Loucy (cell line): ENCODE measurements around the gene HS3ST5.

ENCODE experiments used
- H2AFZ ChIP-seq: fragments of 200-600 bp; sonication (generic); 2 replicates; pipeline ENCODE4 v1.6.0; 2016; ENCODE audit warnings: antibody characterized with exemption, mild to moderate bottlenecking, low read length, moderate library complexity
- H3F3A ChIP-seq: fragments of 200-600 bp; 2 replicates; pipeline ENCODE4 v1.6.0; 2016; ENCODE audit warnings: antibody characterized with exemption, low read depth, mild to moderate bottlenecking
- H3K27me3 ChIP-seq: fragments of 200-600 bp; sonication (generic); 2 replicates; pipeline ENCODE4 v1.6.1; 2014; ENCODE audit warnings: low read length, mild to moderate bottlenecking; ENCODE audit not compliant: insufficient read depth, poor library complexity, severe bottlenecking
- H3K36me3 ChIP-seq: fragments of 200-600 bp; sonication (generic); 2 replicates; pipeline ENCODE4 v1.6.1; 2016; ENCODE audit warnings: low read length; ENCODE audit not compliant: insufficient read depth
- H3K4me1 ChIP-seq: fragments of 200-600 bp; sonication (generic); 2 replicates; pipeline ENCODE4 v1.5.1; 2014; ENCODE audit warnings: low read length, mild to moderate bottlenecking; ENCODE audit not compliant: insufficient read depth, poor library complexity, severe bottlenecking
- H3K4me2 ChIP-seq: fragments of 200-600 bp; sonication (generic); 2 replicates; pipeline ENCODE4 v1.6.0; 2014; ENCODE audit warnings: antibody characterized with exemption, low read length, low read depth, mild to moderate bottlenecking; ENCODE audit not compliant: poor library complexity, severe bottlenecking
- H3K4me3 ChIP-seq: fragments of 200-600 bp; sonication (generic); 2 replicates; pipeline ENCODE4 v1.5.1; 2014; ENCODE audit warnings: low read length, mild to moderate bottlenecking, mixed read lengths; ENCODE audit not compliant: poor library complexity, severe bottlenecking
- H3K79me2 ChIP-seq: fragments of 200-600 bp; sonication (generic); 2 replicates; pipeline ENCODE4 v1.6.1; 2014; ENCODE audit warnings: low read length; ENCODE audit not compliant: insufficient read depth
- H3K9ac ChIP-seq: fragments of 200-600 bp; sonication (generic); 2 replicates; pipeline ENCODE4 v1.6.0; 2014; ENCODE audit warnings: mild to moderate bottlenecking, low read depth, low read length, moderate library complexity; ENCODE audit not compliant: poor library complexity, severe bottlenecking
- H3K9me2 ChIP-seq: fragments of 200-600 bp; sonication (generic); replicated peaks from 2 replicates; pipeline ENCODE4 v1.6.1; 2016; ENCODE audit warnings: low read depth, low read length, mixed read lengths
- H3K9me3 ChIP-seq: fragments of 200-600 bp; sonication (generic); 2 replicates; pipeline ENCODE4 v1.6.1; 2014; ENCODE audit warnings: mild to moderate bottlenecking, antibody characterized with exemption, low read length, low read depth; ENCODE audit not compliant: insufficient read depth
- H4K20me1 ChIP-seq: fragments of 200-600 bp; sonication (generic); 2 replicates; pipeline ENCODE4 v1.6.0; 2014; ENCODE audit warnings: antibody characterized with exemption, low read length, mild to moderate bottlenecking; ENCODE audit not compliant: insufficient read depth, poor library complexity, severe bottlenecking
- CTCF ChIP-seq: fragments of 200-600 bp; sonication (generic); conservative IDR thresholded peaks from 2 replicates; pipeline ENCODE4 v1.5.1; 2014; ENCODE audit warnings: mild to moderate bottlenecking, antibody characterized with exemption, low read length
- EZH2phosphoT487 ChIP-seq: fragments of 200-600 bp; IDR thresholded peaks from 2 replicates; pipeline ENCODE4 v1.6.1; 2018; ENCODE audit warnings: antibody characterized with exemption, mild to moderate bottlenecking, moderate library complexity, borderline replicate concordance

Gene HS3ST5

GRCh38 chr6:114334237-114334636, 8.6 kb downstream of the HS3ST5 start:
- no peaks in the 10 kb centered on the region for H4K20me1 ChIP-seq
- no peak overlapping the region for H3K9ac ChIP-seq
- H3F3A ChIP-seq, result no peaks in the 10 kb centered on the region
- H3K4me2 ChIP-seq, result no peak overlapping the region
- H2AFZ ChIP-seq, result no peak overlapping the region
- no peaks in the 10 kb centered on the region for H3K36me3 ChIP-seq
- H3K4me3 ChIP-seq, result no peak overlapping the region
- H3K27me3 ChIP-seq, result no peaks in the 10 kb centered on the region
- no peaks in the 10 kb centered on the region for H3K9me3 ChIP-seq
- no peaks in the 10 kb centered on the region for H3K9me2 ChIP-seq
- no peaks in the 10 kb centered on the region for H3K4me1 ChIP-seq
- H3K79me2 ChIP-seq, result no peaks in the 10 kb centered on the region
- TF ChIP-seq EZH2phosphoT487 (no peak), CTCF (no peak)

- no peaks in the 10 kb centered on the region for H3K9me3 ChIP-seq
- H3K79me2 ChIP-seq, result no peaks in the 10 kb centered on the region
- H3K36me3 ChIP-seq, result no peaks in the 10 kb centered on the region
- H3K4me1 ChIP-seq, result no peaks in the 10 kb centered on the region
- no peak overlapping the region for H3K4me2 ChIP-seq
- no peak overlapping the region for H3K9ac ChIP-seq
- no peak overlapping the region for H2AFZ ChIP-seq
- TF ChIP-seq CTCF (no peak), EZH2phosphoT487 (no peak)
- H3K9me2 ChIP-seq, result no peaks in the 10 kb centered on the region
- no peaks in the 10 kb centered on the region for H3K27me3 ChIP-seq
- no peaks in the 10 kb centered on the region for H3F3A ChIP-seq
- H4K20me1 ChIP-seq, result no peaks in the 10 kb centered on the region
- no peak overlapping the region for H3K4me3 ChIP-seq
These were observed 15.7 kb downstream of the HS3ST5 start for GRCh38 chr6:114327074-114327473.

DNA sequence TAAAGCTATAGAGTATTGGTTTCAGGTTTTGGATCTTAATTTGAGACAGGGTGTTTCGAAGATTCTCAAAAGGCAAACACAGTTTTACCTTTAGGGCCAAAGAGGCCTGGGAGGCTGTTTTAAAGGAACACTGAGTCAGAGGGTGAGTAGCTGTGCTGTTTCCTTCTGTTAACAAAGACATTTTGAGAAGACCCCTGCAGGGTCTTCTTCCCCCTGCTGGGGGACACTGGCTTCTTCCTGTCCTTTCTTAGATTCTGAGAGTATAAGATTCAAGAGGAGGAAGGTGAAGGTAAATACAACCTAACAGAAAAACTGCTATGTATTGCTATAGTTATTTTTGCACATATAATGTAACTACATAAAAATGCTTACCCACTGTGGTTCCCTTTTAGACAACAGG, 19.0 kb downstream of the HS3ST5 start:
- H3K4me1 ChIP-seq, result no peaks in the 10 kb centered on the region

More for the DNA sequence above, 19.0 kb downstream of the HS3ST5 start:
- no peaks in the 10 kb centered on the region for H3K36me3 ChIP-seq
- H2AFZ ChIP-seq, result no peak overlapping the region
- H3K79me2 ChIP-seq, result no peaks in the 10 kb centered on the region
- H3K4me3 ChIP-seq, result no peak overlapping the region
- H3K4me2 ChIP-seq, result no peak overlapping the region
- no peak overlapping the region for H3K9ac ChIP-seq
- no peaks in the 10 kb centered on the region for H3K9me3 ChIP-seq
- no peaks in the 10 kb centered on the region for H4K20me1 ChIP-seq
- no peaks in the 10 kb centered on the region for H3K9me2 ChIP-seq
- H3K27me3 ChIP-seq, result no peaks in the 10 kb centered on the region
- TF ChIP-seq CTCF, result no peak
- no peak for TF ChIP-seq EZH2phosphoT487
- no peaks in the 10 kb centered on the region for H3F3A ChIP-seq
